Mucosa of rectum (tissue), 2 donors: Measurements from ENCODE around the gene TLR10.
"Not testable (repeated sequence)": the region's sequence is repeated elsewhere in the genome, so short reads cannot be mapped to it uniquely, and the experiment has no call there.

Source experiments
- H3K27ac ChIP-seq, 2 donors: one replicate each; pipeline ENCODE4 v1.7.0; 2013; ENCODE audit warnings: inconsistent platforms in 2 of 2, low read depth in 2 of 2, low read length in 2 of 2
- H3K27me3 ChIP-seq, 2 donors: one replicate each; pipeline ENCODE4 v1.7.0; 2013; ENCODE audit warnings: low read length in 2 of 2; ENCODE audit not compliant: control insufficient read depth in 2 of 2, insufficient read depth in 2 of 2
- H3K36me3 ChIP-seq, 2 donors: one replicate each; pipeline ENCODE4 v1.7.0; 2013; ENCODE audit warnings: low read length in 2 of 2; ENCODE audit not compliant: control insufficient read depth in 2 of 2, insufficient read depth in 2 of 2
- H3K4me1 ChIP-seq, 2 donors: one replicate each; pipeline ENCODE4 v1.7.0; 2013; ENCODE audit warnings: low read length in 2 of 2, mild to moderate bottlenecking in 1 of 2; ENCODE audit not compliant: control insufficient read depth in 2 of 2, insufficient read depth in 2 of 2
- H3K4me3 ChIP-seq, 2 donors: one replicate each; pipeline ENCODE4 v1.7.0; 2013; ENCODE audit warnings: low read length in 2 of 2
- H3K9ac ChIP-seq, 2 donors: one replicate each; pipeline ENCODE4 v1.7.0; 2013; ENCODE audit warnings: low read length in 2 of 2, low read depth in 1 of 2, mild to moderate bottlenecking in 1 of 2
- H3K9me3 ChIP-seq, 2 donors: one replicate each; pipeline ENCODE4 v1.7.0; 2013; ENCODE audit warnings: low read length in 2 of 2; ENCODE audit not compliant: control insufficient read depth in 2 of 2
- donor health status: healthy.
- donor health status: Normal muscosa, but diverticular disease.

TLR10 gene

DNA sequence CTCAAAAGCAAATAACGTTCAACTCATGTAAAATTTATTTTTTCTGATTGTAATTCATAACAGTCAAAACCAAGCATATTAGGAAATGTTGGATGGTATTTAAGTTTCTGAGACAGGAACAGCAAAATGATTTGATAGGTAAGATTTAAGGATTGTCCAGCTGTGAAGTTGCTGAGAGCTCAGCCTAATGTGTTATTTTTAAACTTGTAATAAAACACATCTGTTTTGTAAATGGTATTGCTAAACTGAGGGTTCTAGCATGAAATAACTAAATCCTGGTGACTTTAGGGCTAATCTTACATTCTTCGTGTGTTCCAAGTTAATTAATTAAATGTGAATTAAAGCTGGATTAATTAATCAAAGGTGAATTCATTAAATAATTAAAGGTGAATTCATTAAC is 13.3 kb downstream of the TLR10 start:
- Histone ChIP-seq H3K4me3 (no peak overlapping the region), H3K9ac (no peak overlapping the region), H3K9me3 (no peaks in the 10 kb centered on the region), H3K27me3 (no peaks in the 10 kb centered on the region), H3K4me1 (no peaks in the 10 kb centered on the region), H3K27ac (no peak overlapping the region), H3K36me3 (no peaks in the 10 kb centered on the region)

DNA sequence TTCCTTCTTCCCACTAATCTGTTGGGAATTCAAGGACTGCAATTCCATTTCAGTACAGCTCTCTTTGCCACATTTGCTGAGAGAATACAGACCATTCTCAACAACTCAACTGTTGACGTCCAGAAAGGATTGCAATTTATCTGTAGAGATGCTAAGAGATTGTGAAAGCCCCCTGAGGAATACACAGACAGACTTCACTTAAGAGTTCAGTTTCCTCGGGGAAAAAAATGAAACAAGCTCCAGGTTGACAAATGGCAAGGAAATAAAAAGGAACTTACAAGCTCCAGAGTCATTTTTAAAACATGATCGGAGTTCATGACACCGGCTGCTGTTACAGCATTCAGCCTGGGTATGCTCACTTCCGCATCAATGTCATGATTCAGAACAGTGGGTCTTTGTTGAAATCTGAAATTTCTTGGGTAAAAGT is 13.8 kb downstream of the TLR10 start:
- H3K4me1 ChIP-seq = no peaks in the 10 kb centered on the region
- peak overlapping the region in 1 of 2 donors; percentile 8 for H3K9ac ChIP-seq
- H3K27me3 ChIP-seq = no peaks in the 10 kb centered on the region
- H3K36me3 ChIP-seq = no peaks in the 10 kb centered on the region
- H3K4me3 ChIP-seq = no peak overlapping the region
- H3K27ac ChIP-seq = no peak overlapping the region
- no peaks in the 10 kb centered on the region for H3K9me3 ChIP-seq

DNA sequence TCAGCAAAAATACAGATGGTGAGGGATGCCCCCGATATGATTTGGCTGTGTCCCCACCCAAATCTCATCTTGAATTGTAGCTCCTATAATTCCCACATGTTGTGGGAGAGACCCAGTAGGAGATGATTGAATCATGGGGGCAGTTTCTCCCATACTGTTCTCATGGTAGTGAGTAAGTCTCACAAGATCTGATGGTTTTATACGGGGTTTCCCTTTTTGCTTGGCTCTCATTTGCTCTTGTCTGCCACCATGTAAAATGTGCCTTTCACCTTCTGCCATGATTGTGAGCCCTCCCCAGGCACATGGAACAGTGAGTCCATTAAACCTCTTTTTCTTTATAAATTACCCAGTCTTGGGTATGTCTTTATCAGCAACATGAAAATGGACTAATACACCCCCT is 15.8 kb downstream of the TLR10 start:
- not testable (repeated sequence) for H3K36me3 ChIP-seq, H3K27ac ChIP-seq, H3K9ac ChIP-seq, H3K27me3 ChIP-seq, H3K4me3 ChIP-seq, H3K9me3 ChIP-seq, H3K4me1 ChIP-seq

DNA sequence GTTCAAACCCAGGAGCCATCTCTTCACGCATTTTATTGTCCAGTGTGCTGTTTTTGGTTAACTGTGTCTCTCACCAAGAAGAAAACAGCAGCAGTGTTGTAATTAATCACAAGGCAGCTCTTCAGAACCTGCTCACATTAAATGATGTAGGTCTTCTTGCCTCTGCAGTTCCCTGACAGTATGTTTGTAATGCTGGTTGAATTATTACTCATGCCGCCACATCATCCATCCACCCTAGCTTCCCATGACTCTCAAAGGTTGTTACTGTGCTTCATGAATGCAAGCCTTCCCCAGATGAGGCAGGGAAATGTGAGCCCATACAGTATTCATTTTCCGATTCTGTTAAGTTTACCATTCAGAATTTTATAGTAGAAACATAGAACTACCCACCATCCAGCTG is 17.4 kb downstream of the TLR10 start:
- Histone ChIP-seq H3K4me1 (no peaks in the 10 kb centered on the region), H3K27me3 (no peaks in the 10 kb centered on the region), H3K9me3 (no peaks in the 10 kb centered on the region), H3K4me3 (no peak overlapping the region), H3K9ac (no peak overlapping the region), H3K27ac (no peak overlapping the region), H3K36me3 (no peaks in the 10 kb centered on the region)

DNA sequence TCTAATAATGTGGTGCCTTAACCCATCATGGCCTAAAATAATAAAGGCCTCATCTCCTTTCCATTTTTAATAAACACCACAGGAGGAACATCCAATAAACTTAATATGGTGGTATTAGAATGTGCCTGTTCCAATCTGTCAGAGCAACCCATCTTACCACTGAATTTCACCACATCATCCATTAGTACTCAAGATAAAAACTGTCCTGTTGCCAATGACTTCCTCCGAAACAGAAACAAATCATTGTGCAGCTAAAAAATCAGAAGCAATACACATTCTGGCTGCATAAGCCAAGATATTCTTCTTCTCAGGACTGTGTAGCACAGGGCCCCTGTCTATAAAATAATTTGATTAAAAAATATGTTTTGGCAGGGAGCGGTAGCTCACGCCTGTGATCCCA is 18.5 kb downstream of the TLR10 start:
- Histone ChIP-seq H3K4me1 (no peaks in the 10 kb centered on the region), H3K9me3 (no peaks in the 10 kb centered on the region), H3K36me3 (no peaks in the 10 kb centered on the region), H3K9ac (no peak overlapping the region), H3K27me3 (no peaks in the 10 kb centered on the region), H3K27ac (no peak overlapping the region), H3K4me3 (no peak overlapping the region)

DNA sequence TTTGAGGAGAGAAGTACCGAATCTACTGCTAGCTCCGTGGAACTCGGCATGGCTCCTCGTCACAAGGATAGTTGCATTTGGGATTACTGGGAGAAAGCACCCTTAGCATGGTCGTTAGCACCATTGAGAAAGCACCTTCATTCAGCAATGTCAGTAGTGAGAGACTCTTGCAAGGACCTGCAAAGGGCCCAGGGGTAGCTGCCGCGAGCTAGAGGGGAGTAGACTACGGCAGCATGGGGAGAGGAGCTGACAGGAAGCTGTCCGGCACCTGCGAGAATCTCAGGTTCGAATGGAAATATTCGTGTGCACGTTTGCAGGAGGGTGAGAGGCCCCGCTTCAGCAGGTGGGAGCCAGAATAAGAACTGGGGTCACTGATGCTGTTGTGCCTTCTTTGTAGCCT is 20.2 kb downstream of the TLR10 start:
- Histone ChIP-seq H3K9ac (no peak overlapping the region), H3K27ac (no peak overlapping the region), H3K36me3 (no peaks in the 10 kb centered on the region), H3K27me3 (no peaks in the 10 kb centered on the region), H3K9me3 (no peaks in the 10 kb centered on the region), H3K4me1 (no peaks in the 10 kb centered on the region), H3K4me3 (peak overlapping the region in 1 of 2 donors; percentile 32)

DNA sequence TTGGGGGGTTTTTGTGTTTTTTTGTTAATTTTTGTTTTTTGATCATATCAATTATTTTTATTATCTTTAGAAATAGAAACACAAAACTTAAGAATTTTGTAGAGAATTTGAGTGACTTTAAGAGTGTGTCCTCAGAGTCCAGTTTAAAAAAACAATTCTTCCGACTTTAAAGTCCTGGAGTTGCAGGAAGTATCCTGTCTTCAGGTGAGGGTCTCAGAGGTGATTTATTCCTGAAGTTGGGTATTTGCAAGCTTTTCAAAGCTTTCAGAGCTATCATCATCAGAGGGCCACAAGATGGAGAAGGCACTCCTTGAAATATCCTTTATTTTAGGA is 23.0 kb downstream of the TLR10 start:
- Histone ChIP-seq H3K27me3 (no peaks in the 10 kb centered on the region), H3K27ac (no peak overlapping the region), H3K4me1 (no peaks in the 10 kb centered on the region), H3K9ac (no peak overlapping the region), H3K9me3 (no peaks in the 10 kb centered on the region), H3K36me3 (no peaks in the 10 kb centered on the region), H3K4me3 (no peak overlapping the region)

DNA sequence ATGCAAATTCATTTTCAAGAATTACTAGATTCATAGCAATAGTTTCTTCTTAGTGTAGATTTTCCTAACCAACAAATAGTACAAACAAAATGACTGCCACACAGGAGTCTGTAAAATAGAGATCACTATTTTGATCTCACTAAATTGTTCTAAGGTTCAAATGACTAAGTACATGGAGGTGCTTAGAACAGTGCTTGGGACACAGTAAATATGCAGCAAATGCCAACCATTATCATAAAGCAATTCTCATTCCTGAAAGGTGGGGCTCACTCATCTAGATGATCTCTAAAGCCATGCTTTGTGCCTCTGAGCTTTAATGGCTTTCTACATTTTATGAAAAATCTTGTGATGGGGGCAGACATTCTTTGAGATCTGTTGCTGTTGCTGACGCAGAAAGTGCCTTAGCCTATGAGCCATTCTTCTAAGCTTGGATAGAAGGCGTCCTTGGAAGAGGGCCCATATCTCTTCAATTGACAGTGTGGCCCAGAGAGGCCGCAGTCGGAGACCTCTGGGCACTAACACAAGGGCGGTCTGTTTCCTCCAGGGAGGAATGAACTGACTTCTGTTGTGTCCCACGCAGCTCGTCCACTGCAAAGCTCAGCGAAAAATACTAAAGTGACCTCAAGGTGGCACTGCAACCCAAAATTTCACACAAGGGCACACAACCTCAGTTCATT is 23.5 kb downstream of the TLR10 start:
- no peaks in the 10 kb centered on the region for H3K9me3 ChIP-seq
- H3K4me3 ChIP-seq = no peak overlapping the region
- no peaks in the 10 kb centered on the region for H3K4me1 ChIP-seq
- H3K27me3 ChIP-seq = no peaks in the 10 kb centered on the region
- H3K36me3 ChIP-seq = no peaks in the 10 kb centered on the region
- H3K27ac ChIP-seq = no peak overlapping the region
- H3K9ac ChIP-seq = no peak overlapping the region

DNA sequence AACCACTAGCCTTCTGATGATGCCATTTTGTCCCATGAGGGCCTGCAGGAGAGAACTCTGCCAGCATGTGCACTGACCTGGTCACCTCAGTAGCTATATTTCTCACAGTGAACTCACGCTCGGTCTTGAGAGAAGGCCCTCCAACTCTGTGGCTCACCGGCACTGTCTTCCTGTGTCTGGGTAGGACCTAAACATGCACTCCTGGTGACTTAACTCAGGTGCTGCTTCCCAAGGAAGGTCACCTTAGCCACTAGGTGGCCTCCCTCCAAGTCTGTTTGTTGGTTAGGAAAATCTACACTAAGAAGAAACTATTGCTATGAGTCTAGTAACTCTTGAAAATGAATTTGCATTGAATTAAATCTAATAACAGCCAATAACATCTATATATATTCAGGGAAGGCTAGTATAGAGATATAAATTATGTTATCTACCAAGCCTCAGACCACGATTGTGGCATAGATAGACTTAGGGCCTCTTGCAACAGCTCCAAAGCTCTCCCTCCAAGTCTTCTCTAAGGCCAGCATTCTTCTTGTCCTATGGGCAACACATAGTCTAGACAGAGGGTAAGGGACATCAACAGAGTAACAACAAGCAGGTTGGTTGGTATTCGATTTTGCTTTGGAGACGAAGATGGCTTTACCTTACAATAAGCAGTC is 24.7 kb downstream of the TLR10 start:
- Histone ChIP-seq H3K4me3 (no peak overlapping the region), H3K9me3 (no peaks in the 10 kb centered on the region), H3K27me3 (no peaks in the 10 kb centered on the region), H3K9ac (no peak overlapping the region), H3K36me3 (no peaks in the 10 kb centered on the region), H3K4me1 (peaks cover 0 to 4% of the 10 kb centered on the region in 2 donors), H3K27ac (no peak overlapping the region)

DNA sequence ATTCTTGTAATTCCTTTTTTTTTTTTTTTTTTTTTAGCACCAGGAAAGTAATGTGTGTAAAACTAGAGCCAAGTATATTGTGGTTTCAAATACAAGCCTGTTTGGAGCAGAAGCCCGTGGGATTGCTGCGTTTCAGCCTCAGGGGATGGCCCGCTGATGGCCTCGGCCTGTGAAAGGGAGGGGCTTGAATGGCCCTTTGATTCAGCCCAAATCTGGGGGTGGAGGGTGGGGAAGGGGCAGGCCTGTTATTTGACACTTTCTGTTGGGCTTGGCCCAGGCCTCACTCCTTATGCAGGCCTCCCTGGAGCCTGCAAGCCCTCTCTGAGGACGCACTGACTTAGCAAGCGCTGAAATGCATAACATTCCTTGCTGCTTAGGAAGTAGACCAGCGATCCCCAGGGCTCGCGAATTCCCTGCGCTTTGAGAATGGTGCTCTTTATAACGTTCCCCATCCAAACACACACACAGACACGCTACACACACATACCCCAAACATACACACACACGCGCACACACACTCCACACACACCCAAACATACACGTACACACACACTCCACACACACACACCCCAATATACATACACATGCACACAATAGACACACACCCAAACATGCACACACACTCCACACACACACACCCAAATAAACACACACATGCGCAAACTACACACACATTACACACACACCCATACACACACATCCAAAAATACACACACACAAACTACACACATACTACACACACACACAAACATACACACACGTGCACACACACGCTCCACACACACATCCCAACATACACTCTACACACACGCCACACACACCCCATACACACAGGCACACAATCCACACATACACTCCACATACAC is 29.6 kb downstream of the TLR10 start:
- H3K27ac ChIP-seq = peak overlapping the region in 1 of 2 donors; percentile 58
- H3K9me3 ChIP-seq = no peaks in the 10 kb centered on the region
- no peak overlapping the region for H3K9ac ChIP-seq
- no peak overlapping the region for H3K4me3 ChIP-seq
- no peaks in the 10 kb centered on the region for H3K36me3 ChIP-seq
- no peaks in the 10 kb centered on the region for H3K27me3 ChIP-seq
- peaks cover 0 to 6% of the 10 kb centered on the region in 2 donors for H3K4me1 ChIP-seq
